Esophagus muscularis mucosa (tissue), 3 donors: Measurements from ENCODE around the gene ONECUT3.
A peak's percentile ranks its signal among the peaks of the same experiment; 100 is the strongest.

Experiments
- CTCF ChIP-seq, 3 experiments: fragments of 200-600 bp in 2 of 3; fragments of 450-650 bp in 1 of 3; sonication (generic) in 2 of 3; IDR thresholded peaks; one replicate each; pipeline ENCODE4 v1.5.1; 2017 to 2019; ENCODE audit warnings: antibody characterized with exemption in 3 of 3, mild to moderate bottlenecking in 2 of 3, moderate library complexity in 1 of 3
- EP300 ChIP-seq: sonication (generic); formaldehyde crosslinking; IDR thresholded peaks from one replicate; pipeline ENCODE4 v1.6.1; 2017; ENCODE audit warnings: antibody characterized with exemption

- TF ChIP-seq CTCF (IDR thresholded peaks at IDR 0.05): peak in 1 of 3 experiments; percentile 18
- TF ChIP-seq EP300: no peak
Observed at GRCh38 chr19:1811942-1812425, 58.7 kb downstream of the ONECUT3 start, which contains the start of gene ATP8B3.
